Urothelium cell line (cell line): ENCODE measurements around the gene CYP1A2.
"Not testable (repeated sequence)": the region's sequence is repeated elsewhere in the genome, so short reads cannot be mapped to it uniquely, and the experiment has no call there.

Source experiments
- DNase-seq: peaks from one replicate; pipeline ENCODE4 v3.0.0; 2011; ENCODE audit warnings: low spot score, mixed read lengths
- FAIRE-seq: peaks from 2 replicates; lab custom pipeline; 2011; peaks lifted over from hg19 to GRCh38; lab: Jason Lieb, UNC

The CYP1A2 gene

GRCh38 chr15:74733269-74733668, 15.4 kb upstream of the CYP1A2 start:
- FAIRE-seq: no peak
- no peak for DNase-seq

DNA sequence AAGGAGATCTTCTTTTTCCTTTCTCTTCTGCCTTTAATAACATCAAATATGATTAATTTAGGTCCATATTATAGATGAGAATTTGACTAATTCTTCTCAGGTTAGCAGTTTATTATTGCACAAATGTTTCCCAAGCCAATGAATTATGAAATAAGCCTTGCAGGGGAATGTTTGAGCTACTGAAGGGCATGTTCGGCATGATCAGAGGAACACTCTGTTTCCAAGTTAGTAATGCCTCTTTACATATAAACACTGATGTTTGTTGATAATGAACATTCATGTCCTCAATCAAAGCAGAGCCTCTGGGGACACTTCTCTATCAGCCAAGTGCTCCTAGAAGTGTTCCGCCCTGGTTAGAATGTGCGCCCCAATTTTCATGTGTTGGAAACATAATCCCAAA, 13.3 kb upstream of the CYP1A2 start:
- FAIRE-seq (no peak), DNase-seq (no peak)

- not testable (repeated sequence) for FAIRE-seq, DNase-seq
Observed at GRCh38 chr15:74738239-74738638, 10.4 kb upstream of the CYP1A2 start.

DNA sequence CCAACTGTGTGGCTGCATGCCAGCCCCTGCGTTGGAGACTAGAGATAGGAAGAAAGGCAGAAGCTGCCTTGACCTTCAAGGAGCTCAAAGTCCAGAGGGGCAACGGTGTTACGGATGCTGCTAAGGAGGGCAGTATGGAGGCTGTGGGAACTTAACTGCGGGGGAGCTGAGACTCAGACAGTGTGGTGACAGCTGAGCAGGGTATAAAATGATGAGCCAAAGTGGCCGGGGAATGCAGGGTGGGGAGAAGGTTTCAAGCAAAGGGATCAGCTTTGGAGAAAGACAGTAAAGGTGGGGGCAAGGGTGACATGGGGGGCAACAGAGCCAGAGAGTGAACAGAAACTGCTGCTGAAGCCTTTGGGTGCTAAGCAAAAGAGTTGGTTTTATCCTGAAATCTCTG, 6.2 kb upstream of the CYP1A2 start:
- FAIRE-seq: no peak
- DNase-seq: no peak

- DNase-seq: no peak
- no peak for FAIRE-seq
Observed at GRCh38 chr15:74746389-74746788, 2.3 kb upstream of the CYP1A2 start.

GRCh38 chr15:74749832-74750231, 1.2 kb downstream of the CYP1A2 start:
- FAIRE-seq (no peak), DNase-seq (no peak)

DNA sequence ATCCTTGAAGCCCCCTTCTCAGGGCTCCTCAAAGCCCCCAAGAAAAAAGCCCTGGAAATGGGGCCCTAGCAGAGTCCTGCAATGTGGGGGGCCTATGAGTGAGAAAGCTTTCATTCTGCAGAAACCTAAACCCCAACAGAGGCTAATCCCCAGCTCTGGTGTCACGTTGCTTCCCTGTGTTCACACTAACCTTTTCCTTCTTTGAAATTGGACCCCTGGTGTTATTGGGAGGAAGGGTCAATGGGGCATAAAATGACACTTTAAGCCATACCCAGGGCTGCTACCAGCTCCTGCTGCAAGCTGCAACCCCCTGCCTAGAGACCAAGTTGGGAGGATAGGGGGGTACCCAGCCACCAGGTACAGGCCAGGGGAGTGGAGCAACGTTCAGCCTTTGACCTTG, 2.1 kb downstream of the CYP1A2 start:
- FAIRE-seq: no peak

GRCh38 chr15:74752011-74752410, 3.4 kb downstream of the CYP1A2 start:
- FAIRE-seq: no peak
- no peak for DNase-seq

More for the DNA sequence above, 2.1 kb downstream of the CYP1A2 start:
- DNase-seq: no peak

GRCh38 chr15:74752531-74752930, 3.9 kb downstream of the CYP1A2 start:
- DNase-seq: peak; percentile 24
- no peak for FAIRE-seq

DNA sequence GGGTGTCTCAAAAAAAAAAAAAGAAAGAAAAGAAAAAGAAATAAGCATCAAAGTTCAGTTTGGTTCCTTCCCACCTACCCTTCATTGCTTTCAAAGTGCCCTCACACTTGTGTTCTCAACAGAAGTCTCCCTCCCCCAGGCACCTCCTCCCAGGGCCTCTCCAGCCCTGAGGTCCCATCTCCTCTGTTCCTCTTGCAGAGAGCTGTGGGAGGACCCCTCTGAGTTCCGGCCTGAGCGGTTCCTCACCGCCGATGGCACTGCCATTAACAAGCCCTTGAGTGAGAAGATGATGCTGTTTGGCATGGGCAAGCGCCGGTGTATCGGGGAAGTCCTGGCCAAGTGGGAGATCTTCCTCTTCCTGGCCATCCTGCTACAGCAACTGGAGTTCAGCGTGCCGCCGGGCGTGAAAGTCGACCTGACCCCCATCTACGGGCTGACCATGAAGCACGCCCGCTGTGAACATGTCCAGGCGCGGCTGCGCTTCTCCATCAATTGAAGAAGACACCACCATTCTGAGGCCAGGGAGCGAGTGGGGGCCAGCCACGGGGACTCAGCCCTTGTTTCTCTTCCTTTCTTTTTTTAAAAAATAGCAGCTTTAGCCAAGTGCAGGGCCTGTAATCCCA, 6.1 kb downstream of the CYP1A2 start:
- DNase-seq: no peak

GRCh38 chr15:74758736-74759135, 10.1 kb downstream of the CYP1A2 start:
- FAIRE-seq: no peak

More for the DNA sequence above, 6.1 kb downstream of the CYP1A2 start:
- no peak for FAIRE-seq

GRCh38 chr15:74762791-74763150, 14.1 kb downstream of the CYP1A2 start:
- no peak for DNase-seq
- FAIRE-seq: no peak

More at GRCh38 chr15:74758736-74759135, 10.1 kb downstream of the CYP1A2 start:
- no peak for DNase-seq

DNA sequence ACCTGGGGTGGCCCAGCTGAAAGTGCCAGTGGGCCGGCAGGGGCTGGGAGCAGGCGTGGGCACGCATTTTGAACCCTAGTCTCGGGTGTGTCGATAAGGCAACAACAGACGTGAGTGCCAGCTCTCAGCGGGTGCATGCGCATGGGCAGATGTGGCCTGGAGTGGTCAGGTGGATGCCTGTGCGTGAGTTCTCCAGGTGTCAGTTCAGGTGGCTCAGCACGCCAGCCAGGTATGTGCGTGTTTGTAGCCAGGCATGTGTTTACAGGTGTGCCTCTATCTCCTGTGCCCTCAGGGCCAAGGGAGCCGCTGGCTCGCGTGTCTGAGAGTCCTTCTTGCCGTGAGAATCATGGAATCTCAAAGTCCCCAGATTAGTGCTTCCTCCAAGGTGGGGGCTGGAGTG, 14.8 kb downstream of the CYP1A2 start:
- no peak for FAIRE-seq
- no peak for DNase-seq

DNA sequence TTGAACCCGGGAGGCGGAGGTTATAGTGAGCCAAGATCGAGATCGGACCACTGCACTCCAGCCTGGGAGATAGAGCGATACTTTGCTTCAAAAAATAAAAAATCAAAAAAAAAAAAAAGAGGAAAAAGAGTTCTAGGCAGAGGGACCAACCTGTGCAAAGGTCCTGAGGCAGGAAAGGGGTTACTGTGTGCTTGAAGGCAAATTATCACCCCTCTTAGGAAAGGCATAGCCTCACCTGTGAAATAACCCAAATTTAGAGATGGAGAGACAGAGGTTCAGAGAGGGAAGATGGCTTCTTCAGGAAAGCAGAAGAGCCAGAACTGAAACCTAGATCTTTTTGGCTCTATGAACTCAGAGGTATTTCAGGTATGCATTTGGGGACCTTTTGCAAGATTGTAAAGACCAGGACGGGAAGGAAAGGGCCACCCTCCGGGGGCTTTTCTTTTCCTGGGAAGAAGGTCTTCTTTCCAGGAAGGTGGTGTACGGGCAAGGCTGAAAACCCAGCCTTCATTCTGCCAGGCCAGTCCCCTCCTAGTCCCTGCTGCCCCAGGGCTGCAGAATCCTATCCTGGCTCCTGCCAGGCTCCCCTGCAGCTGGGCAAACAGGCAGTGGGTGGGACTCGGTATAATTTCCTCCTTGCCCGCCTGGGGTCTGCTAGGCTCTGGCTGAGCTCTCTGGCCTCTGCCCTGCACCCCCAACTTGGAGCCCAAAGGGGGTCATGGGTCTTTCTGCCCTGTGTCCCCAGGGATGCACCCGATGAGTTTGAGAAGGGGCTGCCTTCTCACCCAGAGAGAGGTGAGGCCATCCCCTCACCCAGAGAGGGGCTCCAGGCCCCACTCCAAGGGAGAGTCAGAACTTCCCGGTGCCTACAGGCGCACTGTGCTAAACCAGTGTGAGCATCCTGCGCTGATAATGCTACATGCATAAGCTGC, 18.8 kb downstream of the CYP1A2 start:
- DNase-seq: no peak
- FAIRE-seq: no peak

DNA sequence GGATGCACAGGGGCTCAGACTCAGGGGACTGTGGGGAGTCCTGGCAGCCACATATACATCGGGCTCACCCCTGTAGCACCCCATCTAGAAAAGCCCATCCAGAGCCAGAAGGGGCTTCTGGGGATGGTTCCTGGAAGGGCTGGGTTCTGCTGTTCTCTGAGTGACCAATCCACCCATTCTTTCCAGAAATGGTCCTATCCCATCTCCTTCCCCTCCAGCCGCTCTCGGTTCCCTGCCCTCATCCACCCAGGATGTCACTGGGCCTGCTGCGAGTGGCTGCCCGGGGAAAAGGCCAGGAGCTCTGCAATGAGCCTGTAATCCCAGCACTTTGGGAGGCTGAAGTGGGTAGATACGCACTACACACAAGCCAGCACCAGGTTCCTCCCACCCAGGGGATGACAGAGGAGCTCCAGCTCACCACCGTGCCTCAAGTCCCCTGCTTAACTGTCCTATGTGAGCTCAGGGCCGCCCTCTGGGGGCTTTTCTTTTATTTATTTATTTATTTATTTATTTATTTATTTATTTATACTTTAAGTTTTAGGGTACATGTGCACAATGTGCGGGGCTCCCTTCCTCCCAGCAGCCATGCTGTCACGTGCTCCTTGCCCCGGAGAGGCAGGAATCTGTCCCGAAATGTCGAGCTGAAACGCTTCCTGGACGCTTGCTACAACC, 19.6 kb downstream of the CYP1A2 start:
- DNase-seq: no peak
- FAIRE-seq: no peak

DNA sequence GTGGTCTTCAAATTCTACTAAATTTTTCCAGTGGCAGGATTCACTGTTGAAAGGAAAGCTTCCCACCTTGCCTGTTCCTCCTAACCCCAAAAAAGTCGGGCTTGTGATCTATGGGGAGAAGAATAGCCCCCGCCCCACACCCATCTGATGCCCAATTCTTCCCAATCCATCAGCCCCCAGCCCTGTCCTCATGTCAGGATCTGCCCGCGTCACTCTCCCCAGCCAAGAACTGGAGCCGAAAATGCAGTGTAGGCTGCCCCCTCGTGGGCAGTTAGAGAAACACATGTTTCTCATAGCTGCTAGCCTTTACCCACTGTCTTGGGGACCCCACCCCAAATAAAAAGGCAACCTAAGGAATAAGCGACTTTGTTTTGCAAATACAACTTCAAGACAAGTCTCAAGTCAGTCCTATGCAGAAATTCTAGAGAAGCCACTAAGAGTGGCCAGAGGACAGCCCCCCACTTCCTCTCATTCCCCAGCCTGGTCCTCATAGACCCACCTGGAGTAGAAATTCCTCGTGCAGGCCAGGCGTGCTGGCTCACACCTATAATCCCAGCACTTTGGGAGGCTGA, 20.2 kb downstream of the CYP1A2 start:
- no peak for FAIRE-seq
- peak; percentile 74 for DNase-seq

DNA sequence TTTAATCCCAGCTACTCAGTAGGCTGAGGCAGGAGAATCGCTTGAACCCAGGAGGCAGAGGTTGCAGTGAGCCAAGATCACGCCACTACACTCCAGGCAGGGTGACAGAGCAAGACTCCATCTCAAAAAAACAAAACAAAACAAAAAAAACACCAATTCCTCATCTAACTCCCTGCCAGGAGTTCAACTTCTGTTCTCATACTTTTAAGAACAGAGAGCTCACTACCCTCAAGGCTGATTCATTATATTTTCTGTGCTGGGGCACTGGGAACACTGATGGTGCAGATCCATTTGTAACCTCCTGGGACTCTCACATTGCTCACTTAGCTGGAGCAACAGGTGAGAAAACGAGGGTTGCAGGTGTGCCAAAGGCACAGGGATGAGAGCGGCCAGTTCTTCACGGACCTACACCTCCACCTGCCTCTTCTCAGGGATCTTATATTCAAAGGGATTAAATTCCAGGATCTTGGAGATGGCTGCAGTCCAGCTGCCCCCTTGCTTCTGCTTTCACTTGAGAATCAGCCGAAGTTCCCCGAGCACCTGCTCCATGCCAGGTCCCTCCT, 20.9 kb downstream of the CYP1A2 start:
- FAIRE-seq (no peak), DNase-seq (no peak)

DNA sequence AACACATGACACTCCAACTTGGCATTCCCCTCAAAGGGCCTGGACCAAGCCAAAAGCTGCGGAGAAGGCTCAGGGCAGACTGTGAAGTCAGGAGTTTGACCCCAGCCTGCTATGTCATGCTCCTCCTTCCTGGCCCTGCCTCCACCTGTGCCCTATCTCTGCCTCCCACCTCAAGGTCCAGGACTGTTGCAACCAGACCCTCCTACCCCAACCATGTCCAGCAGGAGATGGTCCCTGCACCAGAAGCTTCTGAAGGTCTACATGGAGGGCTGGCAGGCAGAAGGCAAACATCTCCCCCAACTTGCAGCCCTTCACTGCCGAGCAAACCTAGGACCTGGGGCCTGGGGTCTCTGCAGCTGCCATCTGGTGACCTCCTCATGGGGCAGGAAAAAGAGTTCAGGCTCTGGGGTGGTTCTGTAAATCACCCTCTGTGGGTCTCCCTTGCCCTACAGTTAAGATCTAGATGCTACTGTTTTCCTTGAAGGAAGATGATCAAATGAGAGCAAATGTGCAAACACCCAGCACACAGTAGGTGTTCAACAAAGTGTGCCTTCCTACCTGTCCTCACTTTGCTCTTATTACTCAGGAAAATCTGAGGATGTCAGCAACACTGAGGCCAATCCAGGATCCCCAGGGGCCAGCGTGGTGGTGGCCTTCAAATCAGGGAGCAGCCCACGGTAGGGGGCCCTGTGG, 21.7 kb downstream of the CYP1A2 start:
- FAIRE-seq (no peak), DNase-seq (no peak)

DNA sequence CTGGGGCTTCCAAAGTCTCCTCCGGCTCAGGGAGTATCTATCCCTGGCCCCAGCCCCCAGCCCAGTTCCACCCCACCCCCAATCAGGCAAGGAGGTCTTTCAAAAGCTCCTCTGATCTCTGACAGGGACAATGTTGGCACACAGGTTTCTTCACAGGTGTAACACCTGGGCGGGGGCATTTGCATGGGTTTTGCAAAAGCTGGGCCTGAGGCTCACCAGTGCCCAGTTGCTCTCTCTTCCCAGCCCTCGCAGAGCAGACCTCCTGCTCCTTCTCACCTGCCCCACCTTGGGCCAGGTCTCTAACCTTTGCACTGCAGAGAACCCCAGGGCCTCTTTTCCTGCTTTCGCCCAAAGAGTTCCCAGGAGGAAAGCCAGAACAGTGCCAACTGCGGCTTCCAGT, 24.7 kb downstream of the CYP1A2 start:
- FAIRE-seq (no peak), DNase-seq (no peak)

DNA sequence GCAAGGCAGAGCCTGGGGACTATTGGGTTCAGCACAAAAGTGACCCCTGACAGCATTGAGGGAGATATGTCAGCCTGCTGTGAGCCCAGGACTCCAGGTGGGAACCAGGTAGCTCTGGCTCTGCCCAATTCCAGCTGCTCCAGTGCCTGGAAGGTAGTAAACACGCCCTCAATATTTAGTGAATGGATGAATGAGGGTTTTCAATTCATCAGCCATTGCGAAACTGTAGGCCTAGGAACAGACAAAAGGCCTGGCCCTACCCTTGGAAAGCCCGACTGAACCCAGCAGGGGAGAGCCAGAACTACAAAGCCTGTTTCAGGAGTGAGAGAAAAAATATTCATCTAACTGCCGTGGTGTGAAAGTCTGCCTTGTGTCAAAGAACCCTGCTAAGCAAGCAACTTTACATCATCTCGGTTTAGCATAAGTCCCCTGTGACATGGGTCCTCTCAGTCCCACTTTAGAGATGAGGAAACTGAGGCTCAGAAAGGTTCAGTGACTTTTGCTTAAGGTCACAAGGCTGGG, 25.1 kb downstream of the CYP1A2 start:
- no peak for DNase-seq
- FAIRE-seq: no peak
